ENCODE measurements around the gene PARP1.
"Not testable (repeated sequence)": the region's sequence is repeated elsewhere in the genome, so short reads cannot be mapped to it uniquely, and the experiment has no call there.

PARP1 gene

DNA sequence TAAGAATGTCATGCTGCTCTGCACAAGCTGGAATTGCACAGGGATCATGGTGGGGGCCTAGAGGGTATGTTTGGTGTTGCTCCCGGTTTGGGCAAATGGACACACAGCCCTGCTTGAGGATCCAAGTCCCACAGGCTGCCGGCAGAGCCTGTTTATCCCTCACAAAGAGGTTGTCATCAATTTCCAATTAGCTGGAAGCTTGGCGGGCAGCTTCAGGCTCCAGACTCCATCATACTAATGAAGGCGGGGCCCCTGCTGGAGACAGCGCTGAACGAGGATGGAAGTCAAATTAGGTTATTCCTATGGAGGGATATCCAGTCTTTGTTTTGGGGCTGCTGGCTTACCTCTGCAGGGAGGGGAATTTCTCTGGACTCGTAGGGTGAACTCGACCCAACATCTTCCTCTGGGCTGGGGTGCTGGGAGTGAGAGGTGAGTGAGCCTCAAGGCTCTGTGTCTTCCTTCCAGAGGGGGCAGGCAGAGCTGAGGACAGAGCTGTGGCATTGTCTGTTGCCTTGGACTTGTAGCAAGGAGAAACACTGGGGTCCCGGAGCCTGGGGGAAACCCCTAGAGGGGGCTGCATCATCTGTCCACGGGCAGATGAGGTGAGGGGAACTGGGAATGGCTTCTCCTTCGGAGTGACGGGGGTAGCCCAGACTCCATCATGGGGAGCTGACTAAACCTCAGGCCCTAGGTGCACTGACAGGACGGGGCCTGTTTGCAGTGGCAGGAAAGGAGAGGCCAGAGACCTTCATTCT, 24.9 kb upstream of the PARP1 start:
- in situ Hi-C loops (cut with HindIII; ENCODE audit: low sequenced_read_pairs), result no loop called here
- TF ChIP-seq, protein P1, sequence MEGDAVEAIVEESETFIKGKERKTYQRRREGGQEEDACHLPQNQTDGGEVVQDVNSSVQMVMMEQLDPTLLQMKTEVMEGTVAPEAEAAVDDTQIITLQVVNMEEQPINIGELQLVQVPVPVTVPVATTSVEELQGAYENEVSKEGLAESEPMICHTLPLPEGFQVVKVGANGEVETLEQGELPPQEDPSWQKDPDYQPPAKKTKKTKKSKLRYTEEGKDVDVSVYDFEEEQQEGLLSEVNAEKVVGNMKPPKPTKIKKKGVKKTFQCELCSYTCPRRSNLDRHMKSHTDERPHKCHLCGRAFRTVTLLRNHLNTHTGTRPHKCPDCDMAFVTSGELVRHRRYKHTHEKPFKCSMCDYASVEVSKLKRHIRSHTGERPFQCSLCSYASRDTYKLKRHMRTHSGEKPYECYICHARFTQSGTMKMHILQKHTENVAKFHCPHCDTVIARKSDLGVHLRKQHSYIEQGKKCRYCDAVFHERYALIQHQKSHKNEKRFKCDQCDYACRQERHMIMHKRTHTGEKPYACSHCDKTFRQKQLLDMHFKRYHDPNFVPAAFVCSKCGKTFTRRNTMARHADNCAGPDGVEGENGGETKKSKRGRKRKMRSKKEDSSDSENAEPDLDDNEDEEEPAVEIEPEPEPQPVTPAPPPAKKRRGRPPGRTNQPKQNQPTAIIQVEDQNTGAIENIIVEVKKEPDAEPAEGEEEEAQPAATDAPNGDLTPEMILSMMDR (IDR thresholded peaks at IDR 0.05; ENCODE audit: low read depth, low read length, missing control alignments), result no peak
- no peak overlapping the region for H3K4me3 ChIP-seq (ENCODE audit: low read depth, low read length)
- no peak for DNase-seq (ENCODE audit: low read depth)

- in situ Hi-C loops (cut with HindIII; ENCODE audit: low sequenced_read_pairs), result not testable (repeated sequence)
Observed at GRCh38 chr1:226431898-226432297, 24.0 kb upstream of the PARP1 start.

DNA sequence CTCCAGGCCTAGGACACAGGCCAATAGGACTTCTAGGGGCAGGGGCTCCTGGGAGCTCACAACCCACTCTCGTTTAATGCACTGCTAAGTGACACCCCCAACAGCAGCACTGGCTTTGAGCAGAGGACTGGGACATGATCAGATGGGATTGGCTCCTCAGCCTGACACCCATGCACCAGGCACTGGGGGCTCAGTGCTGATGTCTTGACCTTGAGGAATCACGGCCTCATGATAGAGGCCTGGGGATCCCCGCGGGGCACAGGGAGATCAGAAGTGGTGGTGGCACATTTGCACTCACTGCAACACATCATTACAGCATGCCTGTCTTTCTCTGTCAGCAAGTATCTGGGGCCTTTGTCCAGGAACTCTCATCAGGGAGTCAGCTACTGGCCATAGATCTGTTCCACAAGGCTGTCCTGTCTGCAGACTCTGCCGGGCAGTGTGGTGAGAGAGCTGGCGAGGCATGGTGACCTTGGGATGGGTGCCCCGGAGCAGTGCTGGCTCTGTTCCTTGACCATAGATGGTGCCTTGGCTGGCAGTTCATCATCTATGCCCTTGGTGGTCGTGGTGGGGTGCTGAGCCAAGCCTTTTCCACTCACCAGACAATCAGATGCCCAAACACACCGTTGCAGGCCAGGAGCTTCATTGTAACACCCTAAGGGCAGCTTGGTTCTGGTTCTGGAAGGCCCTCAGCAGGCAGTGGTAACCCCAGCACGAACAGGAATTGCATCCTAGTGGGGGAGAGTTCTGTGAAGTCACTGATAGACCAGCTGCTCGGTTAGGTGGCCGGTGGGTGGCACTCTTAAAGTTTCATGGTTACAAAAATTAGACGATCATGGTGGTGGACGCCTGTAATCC, 22.2 kb upstream of the PARP1 start:
- H3K4me3 ChIP-seq (ENCODE audit: low read depth, low read length), result no peak overlapping the region
- in situ Hi-C loops (cut with HindIII; ENCODE audit: low sequenced_read_pairs), result no loop called here
- no peak for DNase-seq (ENCODE audit: low read depth)
- TF ChIP-seq, protein P1 (IDR thresholded peaks at IDR 0.05; ENCODE audit: low read depth, low read length, missing control alignments), result no peak

More at GRCh38 chr1:226431898-226432297, 24.0 kb upstream of the PARP1 start:
- not testable (repeated sequence) for H3K4me3 ChIP-seq (ENCODE audit: low read depth, low read length); DNase-seq (ENCODE audit: low read depth)

- in situ Hi-C loops (cut with HindIII; ENCODE audit: low sequenced_read_pairs), result no loop called here
- TF ChIP-seq, protein P1 (IDR thresholded peaks at IDR 0.05; ENCODE audit: low read depth, low read length, missing control alignments), result no peak
- no peak for DNase-seq (ENCODE audit: low read depth)
- H3K4me3 ChIP-seq (ENCODE audit: low read depth, low read length), result no peak overlapping the region
Observed at GRCh38 chr1:226428791-226429461, 21.0 kb upstream of the PARP1 start.

DNA sequence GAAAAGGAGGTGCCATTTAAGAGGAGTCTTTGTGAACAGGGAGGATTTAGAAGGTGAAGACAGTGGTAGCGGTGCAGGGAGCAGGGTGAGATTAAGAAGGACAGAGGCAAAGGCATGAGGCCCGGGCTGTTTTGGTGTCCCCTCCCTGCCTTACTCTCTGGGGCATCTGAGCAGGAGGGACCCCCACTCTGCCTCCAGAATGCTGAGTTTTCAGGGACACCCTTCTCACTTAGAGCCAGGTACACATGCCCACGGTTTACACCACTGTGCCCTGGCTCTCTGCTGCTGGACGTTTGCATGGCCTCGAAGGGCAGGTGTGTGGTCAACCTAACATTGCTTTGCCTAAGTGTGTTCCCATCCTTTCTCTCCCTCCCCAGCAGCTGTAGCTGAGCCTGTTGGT, 20.5 kb upstream of the PARP1 start:
- H3K4me3 ChIP-seq (ENCODE audit: low read depth, low read length), result no peak overlapping the region
- in situ Hi-C loops (cut with HindIII; ENCODE audit: low sequenced_read_pairs), result no loop called here
- no peak for DNase-seq (ENCODE audit: low read depth)
- TF ChIP-seq, protein P1 (IDR thresholded peaks at IDR 0.05; ENCODE audit: low read depth, low read length, missing control alignments), result no peak

- in situ Hi-C loops (cut with HindIII; ENCODE audit: low sequenced_read_pairs), result no loop called here
- TF ChIP-seq, protein P1 (IDR thresholded peaks at IDR 0.05; ENCODE audit: low read depth, low read length, missing control alignments), result no peak
- no peak for DNase-seq (ENCODE audit: low read depth)
- no peak overlapping the region for H3K4me3 ChIP-seq (ENCODE audit: low read depth, low read length)
Observed at GRCh38 chr1:226427131-226427530, 19.2 kb upstream of the PARP1 start.

DNA sequence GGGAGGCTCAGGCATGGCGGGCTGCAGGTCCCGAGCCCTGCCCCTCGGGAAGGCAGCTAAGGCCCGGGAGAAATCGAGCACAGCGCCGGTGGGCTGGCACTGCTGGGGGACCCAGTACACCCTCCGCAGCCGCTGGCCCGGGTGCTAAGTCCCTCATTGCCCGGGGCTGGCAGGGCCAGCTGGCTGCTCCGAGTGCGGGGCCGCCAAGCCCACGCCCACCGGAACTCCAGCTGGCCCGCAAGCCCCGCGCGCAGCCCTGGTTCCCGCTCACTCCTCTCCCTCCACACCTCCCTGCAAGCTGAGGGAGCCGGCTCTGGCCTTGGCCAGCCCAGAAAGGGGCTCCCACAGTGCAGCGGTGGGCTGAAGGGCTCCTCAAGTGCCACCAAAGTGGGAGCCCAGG, 18.5 kb upstream of the PARP1 start:
- in situ Hi-C loops (cut with HindIII; ENCODE audit: low sequenced_read_pairs); DNase-seq (ENCODE audit: low read depth); H3K4me3 ChIP-seq (ENCODE audit: low read depth, low read length): not testable (repeated sequence)

Measured in astrocyte of the cerebellum (primary cell).